Colon (tissue), 2 donors: Measurements from ENCODE around the gene AGER.

ENCODE experiments used
- FAIRE-seq: peaks from 2 replicates; lab custom pipeline; 2012; peaks lifted over from hg19 to GRCh38; lab: Jason Lieb, UNC
- donor health status: control.
- donor health status: control.

Gene AGER

DNA sequence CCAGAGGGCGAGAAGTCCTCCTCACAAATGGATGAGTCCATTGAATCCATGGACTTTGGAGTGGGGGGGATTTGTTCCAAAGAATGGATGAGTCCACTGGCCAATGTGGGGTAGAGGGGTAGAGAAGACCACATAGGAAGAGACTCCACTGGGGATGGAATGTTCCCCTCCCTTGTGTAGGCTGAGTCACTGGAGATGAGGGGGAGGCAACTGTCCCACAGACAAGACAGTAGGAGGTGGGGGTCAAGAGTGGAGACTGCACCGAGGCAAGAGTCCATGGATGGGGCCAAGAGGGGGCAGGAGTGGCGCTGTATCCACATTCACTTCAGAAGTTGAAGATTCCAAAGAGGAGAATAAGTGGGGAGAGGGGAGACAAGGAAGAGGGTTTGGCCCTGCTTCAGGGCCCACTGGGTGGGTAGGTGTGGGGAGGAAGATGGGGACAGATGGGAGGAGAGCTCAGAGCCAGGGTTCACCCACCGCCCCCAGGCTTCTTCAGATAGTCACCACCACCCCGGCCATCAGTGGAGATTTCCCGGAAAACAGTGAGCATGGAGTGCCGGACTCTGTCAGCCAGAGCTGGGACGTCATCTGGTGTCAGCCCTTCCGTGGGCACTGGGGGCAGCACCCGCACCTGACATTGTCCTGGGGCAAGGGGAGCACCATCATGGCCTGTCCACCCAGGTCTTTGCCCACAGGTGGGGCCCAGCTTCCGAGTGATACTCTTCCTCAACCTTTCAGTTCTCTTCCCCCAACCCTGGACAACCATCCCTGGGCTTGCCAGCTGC lies 15.1 kb downstream of the AGER start:
- FAIRE-seq, result no peak

DNA sequence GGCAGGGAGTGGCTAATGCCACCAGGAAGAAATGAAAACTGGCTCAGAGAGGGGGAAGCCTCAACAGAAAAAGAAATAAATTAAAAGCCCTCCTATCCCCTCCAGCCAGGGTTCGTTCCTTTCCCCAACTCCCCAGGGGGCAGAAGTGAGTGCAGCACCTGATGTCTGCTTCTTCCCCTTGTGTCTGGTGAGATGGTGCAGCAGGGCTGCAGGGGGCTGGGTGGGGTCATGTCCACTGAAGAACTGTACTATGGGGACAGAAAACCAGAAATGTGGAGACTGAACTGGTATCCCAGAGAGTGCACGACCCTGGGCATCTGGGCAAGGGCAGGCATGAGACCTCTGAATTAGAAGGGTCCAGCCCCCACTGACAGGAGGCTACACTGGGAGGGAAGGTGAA lies 15.7 kb downstream of the AGER start:
- no peak for FAIRE-seq

DNA sequence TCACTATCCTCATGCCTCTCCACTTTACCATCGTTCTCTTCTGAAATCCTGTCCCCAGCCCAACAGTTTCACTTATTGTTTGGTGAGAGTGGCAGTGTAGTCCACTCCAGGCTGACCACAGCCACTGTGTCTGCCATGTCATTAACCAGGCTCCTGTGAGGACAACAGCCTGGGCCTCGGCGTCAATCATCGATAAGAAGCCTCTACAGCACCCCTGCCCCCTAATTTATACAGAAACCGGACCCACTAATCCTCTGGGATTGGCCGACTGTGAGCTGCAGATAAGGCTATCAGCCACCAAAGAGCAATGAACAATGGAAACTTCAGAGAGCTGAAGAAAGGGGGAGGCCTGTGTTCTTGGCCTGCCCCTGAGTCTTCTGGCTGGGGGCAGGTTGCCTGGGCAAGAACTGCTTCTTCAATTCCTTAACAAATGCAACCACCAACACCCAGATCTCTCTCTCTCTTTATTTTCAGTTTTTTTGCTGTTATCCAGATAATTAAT lies 16.2 kb downstream of the AGER start:
- no peak for FAIRE-seq

DNA sequence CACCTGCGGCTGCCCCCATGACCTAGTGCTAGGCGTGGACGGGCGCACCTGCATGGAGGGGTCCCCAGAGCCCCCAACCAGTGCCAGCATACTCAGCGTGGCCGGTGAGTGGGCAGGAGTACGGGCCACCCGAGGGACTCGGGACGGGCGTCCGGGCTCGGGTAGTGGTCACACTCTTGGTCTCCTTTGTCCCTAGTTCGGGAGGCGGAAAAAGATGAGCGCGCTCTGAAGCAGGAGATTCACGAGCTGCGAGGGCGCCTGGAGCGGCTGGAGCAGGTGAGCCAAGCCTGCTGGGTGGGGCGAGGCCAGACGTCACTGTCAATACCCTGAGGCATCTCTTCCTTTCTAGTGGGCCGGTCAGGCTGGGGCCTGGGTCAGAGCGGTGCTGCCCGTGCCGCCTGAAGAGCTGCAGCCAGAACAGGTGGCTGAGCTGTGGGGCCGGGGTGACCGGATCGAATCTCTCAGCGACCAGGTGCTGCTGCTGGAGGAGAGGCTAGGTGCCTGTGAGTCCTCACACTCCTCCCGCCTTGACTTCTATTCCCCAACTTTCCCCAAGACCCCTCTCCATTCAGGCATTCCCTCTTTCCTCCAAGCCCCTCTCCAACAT lies 16.8 kb downstream of the AGER start:
- FAIRE-seq, result no peak

DNA sequence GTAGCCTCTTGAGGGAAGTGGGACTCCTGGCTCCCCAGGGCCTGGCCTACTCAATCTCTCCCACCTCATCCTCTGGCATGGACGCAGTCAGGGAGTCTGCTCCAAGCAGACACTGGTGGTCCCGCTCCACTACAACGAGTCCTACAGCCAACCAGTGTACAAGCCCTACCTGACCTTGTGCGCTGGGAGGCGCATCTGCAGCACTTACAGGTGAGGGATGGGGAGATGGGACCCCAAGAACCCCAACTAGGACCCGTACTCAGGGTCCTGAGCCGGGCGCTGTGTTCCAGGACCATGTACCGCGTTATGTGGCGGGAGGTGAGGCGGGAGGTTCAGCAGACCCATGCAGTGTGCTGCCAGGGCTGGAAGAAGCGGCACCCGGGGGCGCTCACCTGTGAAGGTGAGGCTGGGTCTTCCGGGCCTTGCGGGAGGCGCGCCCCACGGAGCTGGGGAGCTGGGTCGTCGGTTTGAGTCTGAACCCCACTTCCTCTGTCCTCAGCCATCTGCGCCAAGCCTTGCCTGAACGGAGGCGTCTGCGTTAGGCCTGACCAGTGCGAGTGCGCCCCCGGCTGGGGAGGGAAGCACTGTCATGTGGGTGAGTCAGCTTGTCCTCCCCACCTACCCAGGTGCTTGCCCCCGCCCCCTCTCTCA lies 17.5 kb downstream of the AGER start:
- FAIRE-seq, result no peak

DNA sequence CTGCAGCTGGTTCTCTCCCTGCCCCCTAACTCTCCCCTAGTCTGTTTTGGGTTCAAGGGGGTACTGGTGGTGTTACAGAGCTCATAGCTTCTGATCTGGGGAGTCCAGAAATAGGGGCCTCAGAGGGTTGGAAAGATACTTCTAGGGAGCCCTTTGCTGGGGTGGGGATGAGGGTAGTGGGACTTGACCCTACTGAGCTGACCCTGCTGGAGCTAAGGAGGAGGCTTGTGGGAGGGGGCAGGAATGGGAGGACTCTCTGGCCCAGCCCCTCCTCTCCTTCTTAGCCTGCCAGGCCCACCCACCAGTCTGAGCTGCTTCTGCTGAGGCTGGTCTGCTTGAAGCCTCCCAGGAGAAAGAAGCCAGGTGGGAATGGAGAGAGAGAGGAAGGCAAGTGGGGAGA lies 19.8 kb downstream of the AGER start, which contains the start of gene EGFL8:
EGFL8 (plus strand) TSS at position 301 of the 400 bp plus-strand sequence. CDS start 1,571 bp downstream, outside the sequence.
- no peak for FAIRE-seq

DNA sequence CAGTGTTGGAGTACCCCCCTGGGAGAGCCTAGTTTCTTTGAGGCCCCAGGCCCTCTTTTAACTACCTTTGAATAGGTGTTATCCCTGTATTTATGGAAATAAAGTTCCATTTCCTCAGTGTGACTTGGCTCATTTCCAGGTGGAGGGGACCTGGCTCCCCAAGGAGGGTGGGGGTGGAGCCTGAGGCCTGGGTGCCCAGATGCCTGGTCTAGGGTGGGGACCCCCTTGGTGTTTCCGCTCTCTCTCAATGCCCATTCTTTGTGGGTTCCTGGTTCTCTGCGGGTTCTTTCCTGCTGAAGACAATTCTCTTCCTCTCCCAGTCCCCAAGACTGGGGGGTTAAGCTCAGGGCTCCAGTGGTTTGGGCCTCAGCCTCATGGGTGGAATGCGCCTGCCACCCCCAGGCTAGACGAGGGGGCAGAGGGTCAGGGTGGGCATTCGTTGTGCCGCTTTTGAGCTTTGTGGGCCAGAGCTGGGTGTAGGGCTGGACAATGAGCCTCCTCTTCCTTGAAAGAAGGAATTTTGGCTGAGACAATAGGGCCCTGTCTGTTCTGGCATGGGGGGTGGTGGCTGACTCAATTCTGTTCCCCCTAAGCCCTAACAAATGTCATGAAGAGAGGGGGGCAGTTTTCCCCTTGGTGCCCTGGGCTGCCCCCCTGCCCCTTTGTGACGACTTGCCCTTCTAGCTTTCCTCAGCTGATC lies 20.3 kb downstream of the AGER start:
- FAIRE-seq, result no peak

DNA sequence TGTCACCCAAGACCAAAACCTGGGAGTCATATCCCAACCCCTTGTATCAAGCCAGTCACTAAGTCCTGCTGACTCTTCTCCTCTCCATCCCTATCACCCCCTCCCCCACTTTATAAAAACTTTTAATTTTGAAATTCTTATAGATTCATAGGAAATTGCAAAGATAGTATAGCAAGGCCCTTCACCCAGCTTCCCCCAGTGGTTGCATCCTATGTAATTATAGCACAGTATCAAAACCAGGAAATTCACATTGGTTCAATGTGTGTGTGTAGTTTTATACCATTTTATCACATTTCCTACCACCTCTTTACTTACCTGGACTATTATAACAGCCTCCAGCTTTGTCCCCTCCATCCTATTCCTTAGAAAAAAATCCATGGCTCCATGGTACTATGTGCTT lies 26.0 kb downstream of the AGER start:
- FAIRE-seq, result no peak

DNA sequence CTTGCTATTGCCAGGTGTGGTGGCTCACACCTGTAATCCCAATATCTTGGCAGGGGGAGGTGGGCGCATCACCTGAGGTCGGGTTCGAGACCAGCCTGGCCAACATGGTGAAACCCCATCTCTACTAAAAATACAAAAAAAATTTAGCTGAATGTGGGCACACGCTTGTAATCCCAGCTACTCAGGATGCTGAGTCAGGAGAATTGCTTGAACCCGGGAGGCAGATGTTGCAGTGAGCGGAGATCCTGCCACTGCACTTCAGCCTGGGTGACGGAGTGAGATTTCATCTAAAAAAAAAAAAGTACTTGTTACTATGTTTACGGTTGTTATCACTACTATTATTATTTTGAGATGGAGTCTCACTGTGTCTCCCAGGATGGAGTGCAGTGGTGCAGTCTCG lies 27.2 kb downstream of the AGER start:
- FAIRE-seq, result no peak

DNA sequence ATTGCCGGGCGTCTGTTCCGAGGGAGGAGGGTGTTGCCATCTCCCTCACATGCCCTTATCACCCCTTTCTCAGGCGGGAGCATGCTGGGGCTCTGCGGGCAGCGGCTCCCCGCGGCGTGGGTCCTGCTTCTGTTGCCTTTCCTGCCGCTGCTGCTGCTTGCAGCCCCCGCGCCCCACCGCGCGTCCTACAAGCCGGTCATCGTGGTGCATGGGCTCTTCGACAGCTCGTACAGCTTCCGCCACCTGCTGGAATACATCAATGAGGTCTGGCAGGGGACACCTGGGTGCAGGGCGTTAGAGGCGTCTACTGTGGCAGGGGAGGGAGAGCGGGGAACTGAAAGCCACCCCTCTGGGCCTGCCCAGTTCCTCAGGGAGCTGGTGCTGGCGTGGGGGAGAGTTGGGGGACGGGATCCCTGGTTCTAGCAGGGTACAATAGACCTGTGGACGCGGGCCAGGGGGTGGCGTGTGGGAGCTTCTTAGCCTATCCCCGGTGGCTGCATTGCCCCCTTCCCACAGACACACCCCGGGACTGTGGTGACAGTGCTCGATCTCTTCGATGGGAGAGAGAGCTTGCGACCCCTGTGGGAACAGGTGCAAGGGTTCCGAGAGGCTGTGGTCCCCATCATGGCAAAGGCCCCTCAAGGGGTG lies 29.4 kb downstream of the AGER start:
- no peak for FAIRE-seq

DNA sequence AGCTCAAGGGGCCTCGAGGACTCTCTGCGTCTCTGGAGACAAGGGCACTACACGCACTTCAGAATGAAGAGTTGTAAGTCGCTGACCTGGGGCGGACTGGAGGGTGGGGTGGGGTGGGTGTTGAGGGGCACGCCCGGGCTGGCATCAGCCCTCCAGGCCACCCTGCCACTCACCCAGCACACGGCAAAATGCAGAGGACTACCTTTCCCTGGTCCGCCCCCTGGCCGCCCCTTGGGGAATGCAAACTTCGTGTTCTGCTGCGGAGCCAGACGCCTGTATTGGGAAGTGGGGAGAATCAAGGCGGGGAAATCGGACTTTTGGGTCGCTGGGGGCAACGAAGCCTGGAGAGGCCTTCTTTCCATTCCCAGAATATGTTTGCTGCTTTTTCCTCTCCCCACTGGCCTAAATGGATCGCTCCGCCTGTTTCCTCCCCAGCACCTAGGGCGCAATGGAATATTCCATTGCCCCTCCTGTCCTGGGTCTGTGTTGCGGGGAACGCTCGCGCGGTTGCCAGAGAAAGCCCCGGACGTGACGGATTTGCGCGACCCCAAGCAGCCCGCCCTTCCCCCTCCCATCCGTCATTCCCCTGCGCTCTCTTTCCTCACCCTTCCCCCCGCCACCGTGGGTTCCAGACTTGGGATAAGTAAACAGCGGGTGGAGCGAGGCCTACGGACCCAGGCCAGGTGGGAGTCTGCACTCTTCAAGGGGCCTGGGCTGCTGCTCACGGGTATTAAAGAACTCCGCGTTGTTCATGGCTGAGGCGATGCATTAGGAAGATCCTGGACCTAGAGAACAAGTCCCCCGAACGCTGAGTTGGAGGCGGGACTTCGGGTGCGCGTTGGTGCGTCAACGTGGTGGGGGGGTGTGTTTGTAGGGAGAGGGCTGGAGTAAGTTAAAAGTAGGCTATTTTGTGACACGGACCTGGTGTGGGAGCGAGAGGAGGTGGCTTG lies 30.2 kb downstream of the AGER start, which contains the start of gene PPT2:
PPT2 (plus strand) TSS at position 578 of the 950 bp plus-strand sequence. CDS start 454 bp downstream, outside the sequence.
- FAIRE-seq, result no peak

DNA sequence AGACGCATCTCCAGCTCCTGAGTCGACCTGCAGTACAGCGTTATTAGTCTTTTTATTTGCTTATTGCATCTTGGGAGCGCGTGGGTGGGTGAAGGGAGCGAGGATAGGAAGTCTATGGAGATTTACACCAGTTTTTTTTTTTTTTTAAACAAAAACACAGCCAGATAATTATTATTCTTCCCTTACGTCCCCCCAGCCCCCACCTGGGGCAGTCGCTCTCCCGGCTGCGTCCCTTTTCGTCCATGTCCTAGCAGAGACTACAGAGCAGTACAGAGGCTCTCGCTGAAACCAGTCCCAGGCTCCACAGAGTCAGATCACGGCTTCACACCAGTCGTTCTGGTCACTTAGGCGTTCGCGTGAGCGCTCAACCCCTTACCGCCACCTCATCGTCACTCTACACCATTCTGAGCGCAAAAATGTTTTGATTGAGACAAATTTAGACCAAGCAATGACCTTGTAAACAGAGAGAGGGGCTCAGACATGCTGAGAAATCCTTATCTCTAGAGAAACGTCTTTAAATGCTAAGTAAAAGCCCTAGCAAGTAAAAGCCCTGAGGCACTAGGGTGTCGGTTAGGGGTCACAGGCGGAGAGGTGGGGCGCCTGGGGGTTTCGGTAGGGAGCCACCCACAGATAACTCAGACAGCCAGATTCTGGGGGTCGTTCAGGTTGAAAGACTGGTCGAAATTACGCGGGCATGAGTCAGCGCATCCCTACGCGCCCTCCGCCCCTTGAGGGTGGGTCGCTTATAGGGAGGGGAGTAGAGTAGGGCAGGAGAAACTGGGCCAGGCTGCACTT lies 31.1 kb downstream of the AGER start:
- FAIRE-seq, result no peak

DNA sequence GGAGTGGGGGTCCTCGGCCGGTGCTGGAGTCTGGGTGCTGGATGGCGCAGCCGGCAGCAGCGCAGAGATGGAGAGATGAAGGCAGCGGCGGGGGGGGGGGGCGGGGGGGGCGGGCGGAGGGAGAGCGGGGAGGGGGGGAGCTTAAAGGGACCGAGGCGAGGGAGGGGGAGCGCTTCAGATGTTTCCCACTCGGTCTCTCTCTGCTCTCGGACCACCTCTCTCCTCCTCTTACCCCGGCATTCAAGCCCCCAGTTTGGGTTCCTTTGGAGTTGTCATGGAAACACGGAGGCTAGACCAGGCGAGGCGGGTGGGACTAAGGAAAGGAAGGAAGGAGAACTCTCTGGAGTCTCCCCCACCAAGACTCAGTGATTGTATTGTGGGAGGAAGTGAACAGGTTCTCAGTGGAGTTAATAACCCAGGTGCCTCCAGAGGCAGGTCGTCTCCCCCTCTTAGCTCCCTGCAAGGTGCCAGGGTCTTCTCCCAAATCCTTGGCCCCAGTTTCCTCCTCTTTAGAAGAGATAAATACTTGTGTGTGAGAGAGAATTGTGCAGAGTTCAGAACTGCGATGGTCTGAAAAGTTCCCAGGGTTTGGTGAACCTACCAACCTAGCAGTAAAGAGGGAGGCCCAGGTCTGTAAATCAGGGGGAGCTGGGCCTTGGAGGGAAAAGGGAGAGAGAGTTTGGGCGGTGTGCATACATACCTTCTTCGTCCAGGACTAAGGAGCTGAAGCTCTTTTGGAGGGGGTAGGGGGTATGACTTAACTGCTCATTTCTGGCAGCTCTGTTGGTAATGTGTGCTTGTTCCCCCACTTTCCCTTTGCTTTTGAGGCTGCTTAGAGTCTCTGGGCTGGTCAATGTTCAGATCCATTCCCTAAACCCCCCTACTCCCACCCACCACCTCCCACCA lies 31.9 kb downstream of the AGER start, which contains the start of gene PRRT1:
PRRT1 (minus strand) TSS at position 77 of the 906 bp plus-strand sequence. CDS start 112 bp downstream, outside the sequence.
- FAIRE-seq, result no peak

DNA sequence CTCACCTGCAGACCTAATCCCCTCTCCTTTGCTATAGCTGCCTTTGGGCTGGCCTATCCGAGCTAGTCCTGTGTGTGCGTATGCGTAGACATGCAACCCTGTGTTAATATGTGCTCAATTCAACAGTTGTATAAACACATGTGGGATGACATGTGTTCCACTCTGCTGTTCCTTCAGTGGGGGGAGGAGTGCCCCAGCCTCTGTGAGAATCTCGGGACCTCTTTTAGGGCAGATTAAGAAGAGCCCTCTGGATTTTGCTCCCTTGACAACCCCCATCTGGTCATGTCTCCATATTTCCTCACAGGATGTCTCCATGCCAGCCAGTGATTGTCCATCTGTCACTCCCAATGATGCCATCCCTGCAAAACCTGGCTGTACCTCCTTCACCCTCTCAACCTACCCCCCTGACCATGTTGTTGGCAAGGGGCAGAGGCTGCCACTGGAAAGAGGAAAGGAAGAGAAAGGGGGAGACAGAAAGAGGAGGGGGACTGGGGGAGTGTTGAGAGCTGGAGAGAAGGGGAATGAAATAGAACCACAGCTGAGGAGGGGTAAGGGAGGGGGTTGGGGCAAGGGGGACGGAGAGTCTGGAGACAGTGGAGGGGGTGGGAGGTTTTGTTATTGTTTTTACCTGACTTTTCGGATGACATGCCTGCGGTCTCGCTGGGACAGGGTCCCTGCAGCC lies 32.7 kb downstream of the AGER start:
- FAIRE-seq, result no peak

DNA sequence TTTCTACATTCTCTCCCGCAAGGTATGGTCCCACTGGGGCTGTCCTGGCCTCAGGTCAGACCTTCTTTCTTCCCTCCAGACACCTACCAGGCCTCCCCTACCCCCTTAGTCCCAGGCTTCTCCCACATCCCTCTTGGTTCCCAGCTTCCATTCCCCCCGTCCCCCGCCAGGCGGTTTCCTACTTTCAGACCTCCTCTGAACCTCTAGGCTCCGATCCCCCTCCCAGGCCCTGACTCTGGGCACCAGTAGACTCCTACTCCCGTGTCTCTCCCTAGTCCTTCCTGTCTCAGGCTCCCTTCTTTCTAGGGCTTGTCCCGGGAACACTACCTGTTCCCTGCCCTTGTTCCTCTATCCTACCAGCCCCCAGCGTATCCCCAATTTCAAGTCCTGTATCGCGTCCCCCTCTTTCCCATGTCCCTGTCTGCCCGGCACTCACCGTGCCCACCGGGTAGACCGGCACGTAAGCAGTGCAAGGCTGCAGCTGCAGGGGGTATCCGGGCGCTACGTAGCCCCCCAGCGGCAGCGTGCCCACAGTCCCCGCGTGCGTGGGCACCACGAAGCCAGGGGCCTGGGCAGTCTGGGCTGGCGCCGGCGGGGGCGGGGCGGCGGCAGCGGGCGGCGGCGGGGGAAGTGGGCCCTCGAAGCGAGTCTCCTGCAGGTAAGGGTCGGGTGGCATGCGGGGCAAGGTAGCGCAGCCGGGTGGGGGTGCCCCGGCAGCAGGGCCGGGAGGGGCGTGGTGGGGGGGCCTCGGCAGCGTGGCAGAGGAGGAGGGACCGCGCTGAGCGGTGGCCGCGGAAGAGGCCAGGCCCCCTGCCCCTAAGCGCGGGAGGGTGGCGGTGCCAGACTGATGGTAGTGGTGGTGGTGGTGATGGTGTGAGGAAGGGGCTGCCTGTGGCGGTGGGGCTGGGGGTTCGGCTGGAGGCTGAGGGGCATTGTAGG lies 33.9 kb downstream of the AGER start:
- no peak for FAIRE-seq

DNA sequence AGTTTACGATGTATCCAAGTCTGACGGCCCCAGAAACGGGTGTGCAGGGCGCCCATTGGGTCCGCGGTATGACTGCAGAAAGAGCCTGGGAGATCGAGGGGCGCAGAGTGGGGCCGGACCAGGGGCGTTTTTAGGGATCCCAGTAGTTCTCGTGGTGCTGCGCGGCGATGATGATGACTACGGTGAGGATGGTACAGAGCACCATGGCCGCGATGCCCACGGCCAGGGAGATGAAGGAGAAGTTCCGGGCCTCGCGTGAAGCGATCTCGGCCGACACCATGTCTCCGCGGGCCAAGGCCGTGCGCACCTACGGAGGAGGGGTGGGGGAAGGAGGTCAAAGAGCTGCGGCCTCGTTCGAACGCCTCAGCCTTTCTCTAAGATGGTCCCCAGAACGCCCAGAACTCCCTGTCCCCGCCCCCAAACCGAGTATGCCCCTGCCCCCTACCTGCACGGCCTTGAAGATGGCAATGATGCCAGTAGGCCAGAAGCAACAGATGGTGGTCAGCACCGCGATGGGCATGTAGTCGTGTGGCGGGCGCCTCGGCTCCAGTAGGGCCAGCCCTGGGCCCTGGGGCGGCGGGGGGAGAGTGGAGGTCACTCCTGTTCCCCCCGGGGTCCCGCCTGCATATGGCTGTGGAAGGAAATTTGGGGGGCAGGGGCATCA lies 34.8 kb downstream of the AGER start:
- no peak for FAIRE-seq
